BJ (cell line): ENCODE measurements around the gene TMED1. TPM values are rescaled to one million over a fixed set of nuclear protein-coding genes. Genes with fewer than 3 reads are reported as not detected.

Experiments used
- CTCF ChIA-PET: fragments of 350-600 bp; formaldehyde crosslinking; extraction: SDS; loops from one replicate; lab custom pipeline; 2021; ENCODE audit warnings: antibody characterized with exemption, inconsistent platforms; lab: Yijun Ruan, JAX
- POLR2A ChIA-PET: fragments of 300-600 bp; sonication (Branson Sonifier 250); formaldehyde crosslinking; extraction: SDS; loops from one replicate; lab custom pipeline; 2021; ENCODE audit warnings: antibody characterized with exemption; lab: Charles Lee
- DNase-seq: peaks from one replicate; pipeline ENCODE4 v3.0.0-alpha.2; 2011; ENCODE audit warnings: low read depth
- H3K27me3 ChIP-seq: 2 replicates; pipeline ENCODE4 v1.6.0; 2011; ENCODE audit warnings: low read length; ENCODE audit not compliant: control insufficient read depth, insufficient read depth
- H3K36me3 ChIP-seq: 2 replicates; pipeline ENCODE4 v1.5.1; 2011; ENCODE audit warnings: low read length; ENCODE audit not compliant: control insufficient read depth, insufficient read depth
- H3K4me3 ChIP-seq: 2 replicates; pipeline ENCODE4 v1.5.1; 2011; ENCODE audit warnings: low read depth, mild to moderate bottlenecking, control low read depth, low read length
- CTCF ChIP-seq: IDR thresholded peaks from 2 replicates; pipeline ENCODE4 v1.5.1; 2011; ENCODE audit warnings: low read depth, mild to moderate bottlenecking, control low read depth, inconsistent platforms, low read length, moderate library complexity; ENCODE audit not compliant: insufficient read depth
- polyA plus RNA-seq: library from polyadenylated mRNA; depleted of rRNA; stranded (reverse); fragments of >200 nt; gene quantifications from 2 replicates; pipeline ENCODE4 v1.2.3, GENCODE V29; 2011

TMED1 gene
- polyA plus RNA-seq, 1 experiment: 85.3 TPM

- DNase-seq: no peak
- TF ChIP-seq CTCF: no peak
- CTCF ChIA-PET: interaction anchor here (1.3 kb wide), 1 partner anchor 11 kb away, joined by 3 read pairs; no protein-coding TSS in a partner anchor
- H3K4me3 ChIP-seq: no peak overlapping the region
- POLR2A ChIA-PET: no interaction called here
- peaks cover 23% of the 10 kb centered on the region for H3K36me3 ChIP-seq
- H3K27me3 ChIP-seq: no peaks in the 10 kb centered on the region
Observed at GRCh38 chr19:10830931-10831779, 4.9 kb downstream of the TMED1 start.

DNA sequence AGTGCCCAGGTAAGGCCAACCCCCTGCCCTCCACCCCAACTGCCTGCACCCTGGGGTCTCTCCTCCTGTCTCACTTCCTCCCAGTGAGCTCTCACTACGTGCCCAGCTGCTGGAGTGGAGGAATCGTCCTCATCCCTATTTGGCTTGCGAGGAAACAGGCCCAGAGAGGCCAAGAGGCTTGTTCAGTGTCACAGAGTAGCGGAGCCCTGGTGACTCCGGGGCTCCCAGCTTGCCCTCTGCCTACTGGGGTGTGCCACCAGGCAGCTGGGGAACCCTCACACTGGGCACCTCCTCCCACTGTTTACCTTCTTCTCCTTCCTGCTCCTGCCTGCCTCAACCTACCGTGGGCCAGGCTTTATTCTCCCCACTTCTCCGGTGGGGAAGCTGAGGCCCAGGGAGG, 5.6 kb downstream of the TMED1 start:
- POLR2A ChIA-PET: no interaction called here
- H3K36me3 ChIP-seq: peaks cover 24% of the 10 kb centered on the region

DNA sequence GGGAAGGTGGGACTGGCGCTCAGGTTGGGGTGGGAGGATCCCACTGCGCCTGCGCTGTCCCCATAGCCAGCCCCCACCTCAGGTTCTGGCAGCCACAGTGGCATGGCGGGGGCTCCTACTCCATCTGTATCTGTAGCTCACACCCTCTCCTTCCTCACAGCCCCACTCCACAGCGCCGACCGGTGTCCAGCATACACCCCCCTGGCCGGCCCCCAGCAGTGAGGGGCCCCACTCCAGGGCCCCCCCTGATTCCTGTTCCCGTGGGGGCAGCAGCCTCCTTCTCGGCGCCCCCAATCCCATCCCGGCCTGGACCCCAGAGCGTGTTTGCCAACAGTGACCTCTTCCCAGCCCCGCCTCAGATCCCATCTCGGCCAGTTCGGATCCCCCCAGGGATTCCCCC, 6.0 kb downstream of the TMED1 start:
- peaks cover 24% of the 10 kb centered on the region for H3K36me3 ChIP-seq
- no peaks in the 10 kb centered on the region for H3K27me3 ChIP-seq
- no peak for DNase-seq
- POLR2A ChIA-PET: no interaction called here
- TF ChIP-seq CTCF: no peak
- no peak overlapping the region for H3K4me3 ChIP-seq
- CTCF ChIA-PET: interaction anchor here (1.7 kb wide), 1 partner anchor 9 kb away, joined by 4 read pairs; no protein-coding TSS in a partner anchor

More for the DNA sequence above, 5.6 kb downstream of the TMED1 start:
- TF ChIP-seq CTCF: no peak
- no peak for DNase-seq
- no peak overlapping the region for H3K4me3 ChIP-seq
- CTCF ChIA-PET: interaction anchor here (1.7 kb wide), 1 partner anchor 10 kb away, joined by 4 read pairs; no protein-coding TSS in a partner anchor
- H3K27me3 ChIP-seq: no peaks in the 10 kb centered on the region

- no peak overlapping the region for H3K4me3 ChIP-seq
- H3K27me3 ChIP-seq: no peaks in the 10 kb centered on the region
- H3K36me3 ChIP-seq: peaks cover 27% of the 10 kb centered on the region
- TF ChIP-seq CTCF: 0 out of 2 replicates have a peak, but pooled peaks have one; percentile 7
- POLR2A ChIA-PET: interaction anchor here (0.5 kb wide), 1 partner anchor 11 kb away, joined by 4 read pairs; no protein-coding TSS in a partner anchor
- DNase-seq: no peak
- CTCF ChIA-PET: interaction anchor here (1.6 to 1.7 kb wide), 2 partner anchors 8 to 24 kb away, joined by 3 to 4 read pairs; no protein-coding TSS in a partner anchor
Observed at GRCh38 chr19:10828981-10829821, 6.8 kb downstream of the TMED1 start.
